ENCODE results near the gene KIAA1549.

KIAA1549 gene

GRCh38 chr7:138903186-138903820 lies 77.9 kb downstream of the KIAA1549 start:
- peak; percentile 76 for DNase-seq

GRCh38 chr7:138902161-138902560 lies 79.0 kb downstream of the KIAA1549 start:
- DNase-seq, result no peak

DNA sequence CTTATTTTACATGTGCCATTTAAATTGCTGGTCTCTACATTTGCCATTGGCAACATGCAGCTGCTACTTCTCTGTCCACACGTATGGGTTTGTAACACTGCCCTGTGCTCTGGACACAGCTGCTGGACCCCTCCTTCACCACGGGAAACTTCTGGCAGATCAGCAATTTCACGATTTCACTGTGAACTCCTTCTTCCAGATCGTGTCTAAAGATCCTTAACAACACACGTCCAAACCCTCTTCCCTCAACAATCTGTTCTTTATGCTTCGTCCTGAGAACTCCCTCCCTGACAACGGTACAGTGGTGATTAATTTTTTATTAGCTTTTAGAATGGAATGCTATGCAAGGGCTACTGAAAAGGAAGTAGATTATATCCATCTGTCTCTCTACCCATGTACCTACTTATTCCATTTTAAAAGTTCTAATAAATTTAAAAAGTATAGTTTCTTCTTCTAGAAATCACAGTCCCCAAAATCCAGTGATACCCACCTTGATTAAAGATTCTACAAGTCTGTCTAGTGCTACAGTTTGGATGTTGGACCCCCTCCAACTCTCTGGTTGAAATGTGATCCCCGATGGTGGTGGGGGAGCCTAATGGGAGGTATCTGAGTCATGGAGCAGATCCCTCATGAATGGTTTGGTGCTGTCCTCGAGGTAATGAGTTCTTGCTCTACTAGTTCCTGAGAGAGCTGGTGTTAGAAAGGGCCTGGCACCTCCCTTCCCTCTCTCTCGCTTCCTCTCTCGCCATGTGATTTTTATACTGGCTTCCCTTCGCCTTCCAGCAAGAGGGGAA lies 81.0 kb downstream of the KIAA1549 start:
- no peak for DNase-seq

DNA sequence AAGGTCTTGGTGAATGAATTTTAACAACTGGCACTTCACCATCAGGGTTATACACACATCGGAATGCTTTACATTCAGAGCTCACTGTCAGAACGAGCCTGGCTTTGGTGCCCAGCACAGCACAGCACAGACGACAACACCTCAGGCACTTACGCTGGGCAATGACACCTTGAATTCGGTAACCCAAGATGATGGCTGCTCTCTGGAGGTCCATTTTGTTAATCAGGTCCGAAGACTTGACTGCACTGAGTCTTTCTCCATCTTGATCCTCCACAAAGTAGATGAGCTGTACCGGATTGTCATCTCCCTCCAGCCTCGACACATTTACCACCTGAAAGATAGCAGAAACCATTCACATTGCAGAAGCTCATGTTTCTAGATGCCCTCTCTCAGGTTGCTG lies 82.4 kb downstream of the KIAA1549 start:
- no peak for DNase-seq

DNA sequence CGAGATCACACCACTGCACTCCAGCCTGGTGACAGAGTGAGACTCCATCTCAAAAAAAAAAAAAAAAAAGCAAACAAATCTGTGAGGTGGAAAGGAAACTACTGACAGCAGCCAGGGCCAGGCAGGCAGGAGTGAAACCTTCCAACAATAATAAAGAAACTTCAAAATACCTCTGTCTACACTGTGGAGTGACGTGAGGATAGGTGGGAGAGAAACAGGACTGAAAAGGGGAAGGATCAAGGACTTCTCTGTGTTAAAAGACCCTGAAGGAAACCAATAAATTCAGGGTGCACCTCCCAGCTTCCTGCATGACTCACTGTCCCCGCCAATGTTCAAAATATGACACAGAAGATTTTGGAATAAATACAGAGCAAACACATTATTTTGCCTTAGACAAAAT lies 82.9 kb downstream of the KIAA1549 start:
- no peak for DNase-seq

DNA sequence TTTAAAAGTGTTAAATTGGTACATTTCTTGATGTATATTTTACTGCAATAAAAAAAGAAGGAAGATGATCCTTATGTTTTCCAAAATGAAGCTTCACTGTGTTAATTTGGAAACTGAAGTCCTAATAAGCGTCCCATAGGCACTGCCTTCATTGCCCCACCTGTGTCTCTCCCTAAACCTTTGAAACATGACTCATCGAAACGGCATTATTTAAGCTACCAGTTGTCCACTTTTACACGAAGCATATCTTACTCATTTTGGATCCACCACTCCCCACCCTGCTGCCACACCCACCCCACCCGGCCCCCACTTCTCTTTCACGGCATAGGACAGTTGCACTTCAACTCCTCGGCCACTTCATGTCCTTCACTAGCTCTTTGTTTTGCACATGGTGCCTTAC lies 85.5 kb downstream of the KIAA1549 start:
- DNase-seq, result no peak

DNA sequence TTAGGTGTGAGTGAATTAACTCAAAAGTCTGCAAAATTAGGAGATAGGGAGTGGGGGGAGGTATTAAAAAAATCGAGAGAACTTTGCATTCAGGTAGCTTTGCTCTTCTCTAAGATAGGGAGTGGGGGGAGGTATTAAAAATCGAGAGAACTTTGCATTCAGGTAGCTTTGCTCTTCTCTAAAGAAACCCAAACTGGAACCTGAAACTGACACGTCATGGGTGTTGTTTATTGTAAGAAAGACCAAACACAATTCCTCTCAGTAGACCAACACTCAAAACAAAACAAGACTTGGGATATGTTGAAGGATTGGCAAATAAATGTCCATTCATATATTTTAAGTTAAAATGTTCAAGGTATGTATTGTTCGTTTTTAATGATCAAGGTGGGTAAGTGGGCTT lies 87.9 kb downstream of the KIAA1549 start:
- no peak for DNase-seq

DNA sequence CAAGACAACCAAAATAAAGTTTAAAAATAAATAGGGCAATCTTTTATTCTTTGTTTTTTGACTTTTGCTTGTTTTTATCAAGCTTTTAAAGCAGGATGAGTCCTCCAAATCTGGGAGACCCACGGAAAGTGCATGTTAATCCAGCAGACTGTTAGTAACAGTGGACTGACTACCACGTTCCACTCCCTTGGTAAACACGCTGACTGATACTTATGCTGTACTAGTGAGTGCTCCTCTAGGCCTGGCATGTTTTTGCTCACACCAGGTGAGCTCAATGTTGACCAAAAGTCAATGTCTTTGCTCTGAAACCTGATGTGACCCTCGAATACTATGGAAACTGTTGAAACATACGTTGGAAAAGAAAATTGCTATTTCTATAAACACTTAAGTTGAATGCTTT lies 88.4 kb downstream of the KIAA1549 start:
- DNase-seq, result no peak

DNA sequence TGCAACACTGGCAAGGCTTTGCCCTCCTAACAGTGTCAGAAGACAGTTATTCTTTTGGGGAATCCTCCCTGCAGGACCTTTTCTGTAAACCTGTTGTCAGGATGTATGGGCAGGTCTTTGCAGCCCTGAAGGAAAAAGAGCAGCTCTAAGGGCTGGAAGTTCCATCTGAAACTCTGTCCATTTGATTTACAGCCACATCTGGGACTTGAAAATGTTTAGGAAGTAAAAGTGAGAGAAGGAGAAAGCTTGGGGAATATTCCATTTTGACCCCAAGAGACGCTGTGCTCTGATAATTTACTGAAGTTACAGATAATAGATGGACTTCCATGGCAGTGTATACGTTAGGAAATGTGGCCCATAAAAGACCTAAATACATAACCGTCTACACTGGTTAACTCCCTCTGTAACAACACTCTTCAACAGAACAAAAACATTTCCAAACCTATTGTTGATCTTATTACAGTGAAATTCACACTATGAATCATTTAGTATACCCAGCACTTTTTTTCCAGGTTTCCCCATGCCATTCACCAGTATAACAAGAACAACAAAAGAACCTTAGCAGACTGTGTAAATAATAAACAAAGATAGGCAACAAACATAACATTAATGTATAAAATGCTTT lies 89.1 kb downstream of the KIAA1549 start:
- DNase-seq, result no peak

DNA sequence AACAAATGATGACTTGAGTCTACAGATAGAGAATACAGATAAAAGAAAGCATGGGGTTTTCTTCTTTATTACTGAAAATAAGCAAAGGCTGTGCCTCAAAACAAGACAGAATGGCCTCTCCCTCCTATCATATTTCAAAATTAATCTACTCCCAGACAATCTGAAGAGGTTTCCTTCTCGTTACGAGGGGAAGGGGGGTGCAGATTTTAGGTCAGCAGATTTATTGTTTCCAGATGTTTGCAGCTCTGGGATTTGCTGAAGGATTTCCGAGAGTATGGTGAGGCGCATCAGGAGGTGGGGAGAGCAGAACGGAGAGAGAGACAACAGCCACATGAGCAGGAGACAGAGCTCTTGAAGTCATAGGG lies 89.8 kb downstream of the KIAA1549 start:
- no peak for DNase-seq

DNA sequence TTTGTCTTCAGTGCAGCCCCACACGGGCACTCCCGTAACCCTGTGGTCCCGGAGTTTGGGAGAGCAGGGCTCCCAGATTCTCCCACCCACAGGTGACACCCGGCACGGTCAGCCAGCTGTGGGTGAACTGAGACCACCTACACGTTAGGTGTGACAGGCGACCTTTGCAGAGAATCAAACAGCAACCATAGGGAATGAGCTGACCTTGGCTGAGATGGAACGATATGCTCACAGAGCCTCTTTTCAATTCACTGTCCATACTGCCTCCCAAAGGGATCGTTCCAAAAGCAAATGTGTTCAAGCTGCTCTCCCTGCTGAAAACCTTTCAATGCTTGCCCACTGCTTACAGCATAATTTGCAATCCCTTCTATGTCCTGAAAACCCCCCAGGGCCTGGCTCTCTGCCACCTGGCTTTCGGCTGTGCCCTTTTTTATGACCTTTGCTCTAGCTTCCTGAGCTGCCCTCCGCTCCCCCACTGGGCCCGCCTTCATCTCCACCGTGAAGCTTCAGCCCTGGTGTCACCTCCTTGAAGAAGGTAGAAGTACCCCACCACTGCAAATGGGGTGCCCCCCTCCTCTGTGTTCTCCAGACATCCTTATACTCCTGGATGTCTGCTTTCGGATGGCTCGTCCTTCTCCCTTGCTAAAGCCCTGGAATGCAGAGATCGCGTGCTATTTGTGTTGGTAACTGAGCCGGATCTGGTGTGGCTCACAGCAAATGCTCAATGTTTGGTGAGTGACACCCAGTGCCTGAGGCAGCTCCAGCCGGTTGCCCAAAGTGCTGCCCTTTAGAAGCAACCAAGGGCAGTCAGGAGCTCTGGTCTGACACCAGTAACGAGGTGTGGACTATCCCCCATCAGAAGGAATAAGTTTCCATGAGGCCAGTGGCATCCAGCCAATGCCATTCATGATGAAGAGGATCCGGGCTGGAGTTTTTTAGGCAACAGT lies 90.4 kb downstream of the KIAA1549 start:
- DNase-seq, result no peak

DNA sequence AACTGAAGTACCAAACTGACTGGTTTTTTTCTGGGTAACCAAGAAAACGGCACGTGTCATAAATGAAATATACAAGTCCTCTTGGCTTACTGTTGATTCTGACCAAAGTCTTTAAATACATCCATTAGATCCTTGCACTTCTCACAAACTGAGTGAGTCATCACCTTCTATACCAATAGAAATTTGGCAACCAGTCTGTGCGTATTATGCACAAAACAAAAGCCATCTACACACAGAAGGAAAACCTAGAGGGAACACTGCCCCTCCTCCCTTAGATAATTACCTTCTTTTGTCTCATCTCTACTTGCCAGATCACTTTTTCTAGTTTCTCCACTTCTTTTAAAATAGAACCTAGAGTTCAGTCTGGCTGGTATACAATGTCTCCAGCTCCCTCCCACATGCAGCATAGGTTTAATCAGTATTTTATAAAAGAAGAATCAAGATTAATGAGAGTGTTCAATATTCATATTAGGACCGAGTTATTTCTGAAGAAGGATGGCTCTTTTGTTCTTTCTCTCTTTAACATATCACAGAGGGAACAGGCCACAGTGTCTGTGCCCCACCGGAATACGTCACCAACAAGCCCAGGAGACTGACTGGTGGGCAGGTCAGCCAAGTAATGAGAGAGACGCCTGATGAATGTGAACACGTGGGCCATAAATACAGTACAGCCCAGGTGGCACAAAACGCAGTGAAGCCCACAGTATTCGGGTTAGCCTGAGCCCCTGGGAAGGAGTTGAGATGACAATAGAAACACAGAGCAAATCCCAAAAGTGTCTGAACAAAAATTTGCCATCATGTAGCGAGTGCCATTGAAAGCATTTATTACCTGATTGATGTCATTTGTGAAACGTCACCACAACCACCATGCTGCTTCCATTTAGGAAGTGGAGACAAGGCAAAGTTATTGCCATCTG lies 91.3 kb downstream of the KIAA1549 start:
- DNase-seq, result no peak

GRCh38 chr7:138887872-138888656 lies 93.1 kb downstream of the KIAA1549 start:
- DNase-seq, result no peak

- DNase-seq, result no peak
Observed at GRCh38 chr7:138887085-138887710, 94.0 kb downstream of the KIAA1549 start.

DNA sequence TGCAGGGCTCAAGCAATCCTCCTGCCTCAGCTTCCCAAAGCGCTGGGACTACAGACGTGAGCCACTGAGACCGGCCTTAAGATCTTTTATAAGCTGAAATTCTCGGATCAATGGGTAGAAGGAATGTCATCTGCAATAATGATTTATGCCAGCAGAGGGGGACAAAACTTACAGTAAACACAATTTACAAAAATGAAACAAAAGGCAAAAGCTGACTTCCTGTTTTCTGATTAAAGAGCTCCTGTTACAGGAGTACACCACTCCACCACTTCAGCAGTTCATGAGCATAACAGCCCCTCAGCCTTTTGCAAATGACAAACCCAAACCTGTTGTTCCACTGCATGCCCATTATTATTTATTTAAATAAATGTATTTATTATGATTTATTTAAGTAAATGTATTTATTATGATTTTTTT lies 94.7 kb downstream of the KIAA1549 start:
- DNase-seq, result no peak

DNA sequence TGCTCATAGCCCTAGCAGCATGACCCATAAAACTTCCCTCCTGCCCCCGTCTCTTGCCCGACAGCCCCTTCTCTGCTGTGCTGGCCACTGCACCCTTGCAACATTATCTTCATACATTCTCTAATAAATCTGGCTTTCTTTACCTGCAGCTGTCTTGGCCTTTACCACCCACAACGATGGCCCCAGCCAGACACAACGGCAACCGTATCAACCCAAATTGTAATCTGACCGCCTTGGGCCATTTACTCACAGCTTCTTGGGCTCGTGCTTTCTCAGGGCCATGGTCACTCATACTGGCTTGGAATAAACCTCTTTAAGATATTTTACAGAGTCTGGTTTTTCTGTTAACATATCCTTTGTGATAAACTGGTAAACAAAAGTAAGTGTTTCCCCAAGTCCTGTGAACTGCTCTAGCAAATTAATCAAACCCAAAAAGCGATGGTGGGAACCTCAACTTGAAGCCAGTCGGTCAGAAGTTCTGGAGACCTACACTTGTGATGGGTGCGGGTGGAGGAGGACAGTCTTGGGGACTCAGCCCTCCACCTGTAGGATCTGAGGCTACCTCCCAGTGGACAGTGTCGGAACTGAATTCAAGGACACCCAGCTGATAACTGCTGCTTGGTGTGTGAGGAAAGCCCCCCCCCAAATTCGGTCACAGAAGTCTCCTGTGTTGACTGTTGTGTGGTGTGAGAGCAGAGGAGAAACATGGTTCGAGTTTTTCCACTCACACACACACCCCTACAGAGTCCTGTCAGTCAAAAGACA lies 95.6 kb downstream of the KIAA1549 start:
- DNase-seq, result no peak

GRCh38 chr7:138882249-138882648 lies 98.9 kb downstream of the KIAA1549 start:
- DNase-seq, result no peak

DNA sequence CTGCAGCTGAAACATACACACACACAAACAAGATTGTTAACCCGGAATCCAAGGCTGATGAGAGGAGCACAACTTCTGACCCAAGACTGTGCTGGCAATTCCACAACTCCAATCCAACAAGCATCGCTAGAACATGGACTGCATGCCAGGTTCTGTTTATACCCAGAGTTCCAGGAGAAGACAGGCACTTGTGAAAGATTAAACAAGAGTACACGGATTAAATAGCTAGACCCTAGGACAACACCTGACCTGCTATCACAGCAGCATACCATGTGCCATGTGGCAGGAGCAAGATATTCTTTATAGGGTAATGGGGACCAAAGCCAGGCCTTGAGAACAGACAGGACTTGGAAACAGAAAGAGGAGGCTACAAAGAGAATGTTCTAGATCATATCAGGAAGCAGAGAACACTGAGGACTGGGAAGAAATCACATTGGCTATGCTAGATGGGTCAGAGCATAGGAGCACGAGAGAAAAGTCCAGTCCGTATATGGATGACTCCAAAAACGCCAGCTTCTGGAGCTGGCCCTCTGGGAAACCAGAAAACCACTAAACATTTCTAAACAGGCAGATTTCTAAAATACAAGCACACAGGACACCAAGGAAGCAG lies 99.5 kb downstream of the KIAA1549 start:
- no peak for DNase-seq

GRCh38 chr7:138880881-138881578 lies 100.2 kb downstream of the KIAA1549 start:
- DNase-seq, result no peak

Data from NCI-H510A (cell line).